Right lobe of liver (tissue), 6 donors: ENCODE measurements around the gene KASH5. TPM values are rescaled to one million over a fixed set of nuclear protein-coding genes. Genes with fewer than 3 reads are reported as not detected.

ENCODE experiments used
- ATAC-seq, 4 donors: fragments of 200-7000 bp; cut with Tn5 transposase; one replicate each; pipeline ENCODE4 v1.9.1; 2020; ENCODE audit warnings: mild to moderate bottlenecking in 4 of 4, moderate library complexity in 4 of 4
- DNase-seq, 3 donors: peaks; one replicate each; pipeline ENCODE4 v3.0.0-alpha.2; 2020
- H3K27ac ChIP-seq, 3 donors: fragments of 200-600 bp; one replicate each; pipeline ENCODE4 v1.8.0; 2022
- H3K27me3 ChIP-seq, 2 donors: fragments of 200-600 bp; one replicate each; pipeline ENCODE4 v1.8.0; 2022
- H3K36me3 ChIP-seq, 4 donors: fragments of 200-600 bp; sonication (generic) in 1 of 4; one replicate each; pipeline versions ENCODE4 v1.5.1 to v1.8.0; 2017 to 2022; ENCODE audit warnings: control low read depth in 1 of 4
- H3K4me1 ChIP-seq, 4 donors: fragments of 200-600 bp; sonication (generic) in 1 of 4; one replicate each; pipeline versions ENCODE4 v1.5.1 to v1.8.0; 2017 to 2022; ENCODE audit warnings: control low read depth in 1 of 4
- H3K4me3 ChIP-seq, 3 donors: fragments of 200-600 bp; one replicate each; pipeline ENCODE4 v1.8.0; 2022
- H3K9me3 ChIP-seq, 4 donors: fragments of 200-600 bp; sonication (generic) in 1 of 4; one replicate each; pipeline versions ENCODE4 v1.5.1 to v1.8.0; 2017 to 2022; ENCODE audit warnings: control low read depth in 1 of 4
- POLR2A ChIP-seq: fragments of 450-650 bp; IDR thresholded peaks from one replicate; pipeline ENCODE4 v1.6.1; 2017; ENCODE audit warnings: antibody characterized with exemption, mild to moderate bottlenecking
- WGBS: methylation state at CpG from one replicate; pipeline ENCODE4 v1.1.6; 2018; ENCODE audit warnings: low coverage, low lambda C conversion rate; ENCODE audit not compliant: insufficient coverage; ENCODE audit errors: missing lambda C conversion rate; 5-methylcytosine and 5-hydroxymethylcytosine counted together
- intact Hi-C, 2 donors: fragments of 100-400 bp; cut with DNase I; formaldehyde crosslinking; loops; one replicate each; pipeline versions ENCODE4 v1.11.2 to v1.14.1; 2022
- total RNA-seq, 6 experiments: library from RNA; depleted of rRNA in 2 of 6; stranded (reverse); fragments of >200 nt in 2 of 6; fragmentation: NEBNext Ultra II Directional in 3 of 6; extraction: Animal tissue kit (Norgen Biotek cat#: 25700) in 3 of 6; gene quantifications; one replicate each; pipeline versions ENCODE4 v1.1.0 to v1.2.4, GENCODE V29; 2016 to 2023
- TF ChIP-seq, protein P1 (sequence below), 4 donors: fragments of 200-600 bp in 3 of 4; fragments of 450-650 bp in 1 of 4; IDR thresholded peaks; one replicate each; pipeline versions ENCODE4 v1.5.1 to v1.8.0; 2016 to 2022; ENCODE audit warnings: antibody characterized with exemption in 4 of 4, mild to moderate bottlenecking in 2 of 4
- donor health status: DM: no; HTN: yes; CAD: no.
- donor health status: DM: no; HTN: no; CAD: no.
- donor health status: DM: no; HTN: no; CAD: no.
- donor health status: DM: no; HTN: yes; CAD: no.
- donor health status: DM: no; HTN: yes; CAD: no.

Gene KASH5
- total RNA-seq, 6 experiments from 2014 or later = 0.32 TPM; not detected in 5

DNA sequence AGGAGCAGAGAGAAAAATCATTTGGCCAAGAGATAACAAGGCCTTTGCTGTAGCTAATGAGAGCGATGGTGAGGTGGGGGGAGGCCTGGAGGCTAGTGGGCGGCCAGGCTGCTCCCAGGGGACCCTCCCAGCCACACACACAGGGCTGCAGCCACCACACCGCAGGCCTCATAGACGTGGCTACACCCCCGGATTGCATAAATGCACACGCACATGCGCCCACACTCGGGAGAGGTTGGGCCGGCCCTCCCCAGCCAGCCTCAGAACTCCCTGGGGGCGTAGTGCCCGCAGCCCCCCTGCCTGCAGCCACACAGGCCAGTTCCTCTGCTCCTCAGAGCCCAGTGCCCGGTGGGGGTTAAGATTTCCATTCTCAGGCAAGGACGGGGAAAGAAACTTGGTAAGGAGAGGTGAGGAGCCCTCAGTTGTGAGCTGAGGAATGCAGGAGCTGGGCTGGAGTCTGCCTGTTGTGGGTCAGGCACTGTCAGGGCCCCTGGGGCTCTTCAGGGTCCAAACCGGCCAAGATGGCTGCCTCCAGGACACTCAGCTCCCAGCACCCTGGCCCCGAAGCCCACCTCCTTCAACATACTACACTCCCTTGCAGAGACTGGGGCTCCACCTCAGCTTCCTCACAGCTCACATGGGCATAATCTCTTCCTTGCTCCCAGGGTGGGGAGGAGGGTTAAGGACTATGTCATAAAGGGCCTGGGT lies 27.2 kb downstream of the KASH5 start:
- ATAC-seq (no peak), DNase-seq (no peak)
- intact Hi-C loops = no loop called here
- Histone ChIP-seq H3K9me3 (no peaks in the 10 kb centered on the region), H3K4me3 (no peak overlapping the region), H3K27me3 (peaks cover 0 to under 1% of the 10 kb centered on the region in 2 donors), H3K27ac (no peak overlapping the region), H3K4me1 (no peaks in the 10 kb centered on the region), H3K36me3 (no peaks in the 10 kb centered on the region)
- TF ChIP-seq, protein P1, sequence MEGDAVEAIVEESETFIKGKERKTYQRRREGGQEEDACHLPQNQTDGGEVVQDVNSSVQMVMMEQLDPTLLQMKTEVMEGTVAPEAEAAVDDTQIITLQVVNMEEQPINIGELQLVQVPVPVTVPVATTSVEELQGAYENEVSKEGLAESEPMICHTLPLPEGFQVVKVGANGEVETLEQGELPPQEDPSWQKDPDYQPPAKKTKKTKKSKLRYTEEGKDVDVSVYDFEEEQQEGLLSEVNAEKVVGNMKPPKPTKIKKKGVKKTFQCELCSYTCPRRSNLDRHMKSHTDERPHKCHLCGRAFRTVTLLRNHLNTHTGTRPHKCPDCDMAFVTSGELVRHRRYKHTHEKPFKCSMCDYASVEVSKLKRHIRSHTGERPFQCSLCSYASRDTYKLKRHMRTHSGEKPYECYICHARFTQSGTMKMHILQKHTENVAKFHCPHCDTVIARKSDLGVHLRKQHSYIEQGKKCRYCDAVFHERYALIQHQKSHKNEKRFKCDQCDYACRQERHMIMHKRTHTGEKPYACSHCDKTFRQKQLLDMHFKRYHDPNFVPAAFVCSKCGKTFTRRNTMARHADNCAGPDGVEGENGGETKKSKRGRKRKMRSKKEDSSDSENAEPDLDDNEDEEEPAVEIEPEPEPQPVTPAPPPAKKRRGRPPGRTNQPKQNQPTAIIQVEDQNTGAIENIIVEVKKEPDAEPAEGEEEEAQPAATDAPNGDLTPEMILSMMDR (IDR thresholded peaks at IDR 0.05) = no peak
- TF ChIP-seq POLR2A = no peak
- WGBS = no CpG with 5 or more reads among the region's 15 CpGs

DNA sequence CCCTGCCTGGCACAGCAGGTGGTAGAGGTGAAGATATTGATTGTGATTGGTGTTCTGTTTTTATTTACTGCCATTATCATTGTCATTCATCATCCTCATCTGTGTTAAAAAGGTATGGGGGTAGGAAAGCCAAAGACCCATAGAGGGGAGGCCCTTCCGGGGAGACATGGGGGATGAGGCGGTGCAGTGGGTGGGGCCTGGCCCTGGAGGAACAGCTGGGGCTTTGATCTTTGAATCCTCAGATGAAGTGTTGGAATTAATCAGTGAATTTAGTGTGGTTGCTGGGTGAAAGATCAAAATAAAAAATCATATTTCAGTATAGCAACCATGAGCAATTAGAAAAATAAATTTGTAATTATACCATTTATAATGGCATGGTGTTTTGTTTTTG lies 27.8 kb downstream of the KASH5 start:
- Histone ChIP-seq H3K27ac (no peak overlapping the region), H3K4me3 (no peak overlapping the region), H3K4me1 (no peaks in the 10 kb centered on the region), H3K9me3 (no peaks in the 10 kb centered on the region), H3K27me3 (peaks cover 0 to 6% of the 10 kb centered on the region in 2 donors), H3K36me3 (no peaks in the 10 kb centered on the region)
- ATAC-seq (no peak), DNase-seq (no peak)
- intact Hi-C loops = no loop called here
- WGBS = 63% methylated on average over 2 of the region's 2 CpGs
- no peak for TF ChIP-seq POLR2A
- TF ChIP-seq, protein P1 (IDR thresholded peaks at IDR 0.05) = no peak

DNA sequence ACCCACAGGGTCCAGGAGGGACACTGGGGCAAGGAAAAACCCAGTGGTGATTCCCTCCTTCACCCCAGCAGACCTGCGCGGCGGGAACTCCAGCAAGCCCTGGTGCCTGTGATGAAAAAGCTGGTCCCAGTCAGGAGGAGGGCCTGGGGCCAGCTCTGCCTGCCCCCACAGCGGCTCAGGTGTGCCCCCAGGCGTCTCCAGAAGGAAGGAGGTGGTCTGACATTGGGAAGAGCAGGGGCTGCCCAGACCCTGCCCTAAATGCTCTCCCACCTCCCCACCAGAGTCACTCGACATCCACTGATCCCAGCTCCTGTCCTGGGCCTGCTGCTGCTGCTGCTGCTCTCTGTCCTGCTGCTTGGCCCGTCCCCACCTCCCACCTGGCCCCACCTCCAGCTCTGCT lies 29.0 kb downstream of the KASH5 start:
- TF ChIP-seq POLR2A = no peak
- TF ChIP-seq, protein P1 (IDR thresholded peaks at IDR 0.05) = no peak
- no CpG with 5 or more reads among the region's 7 CpGs for WGBS
- H3K27me3 ChIP-seq = peaks cover 3 to 8% of the 10 kb centered on the region in 2 donors

DNA sequence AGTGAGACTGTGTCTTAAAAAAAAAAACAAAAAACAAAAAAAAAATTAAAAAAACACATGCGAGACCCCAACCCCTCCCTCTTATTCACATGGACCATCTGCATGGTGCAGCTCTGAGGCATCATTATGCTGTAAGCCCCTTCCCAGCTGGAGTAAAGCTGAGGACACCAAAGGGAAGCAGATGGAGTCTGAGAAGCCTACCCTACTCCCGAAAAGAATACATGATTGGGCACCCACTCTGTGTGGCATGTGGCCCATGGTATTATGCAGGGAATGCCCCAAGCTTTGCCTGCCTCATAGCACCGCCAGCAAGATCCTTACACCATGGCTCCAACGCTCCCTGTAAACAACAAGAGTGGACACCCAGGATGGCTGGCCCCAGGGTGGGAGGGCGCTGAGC lies 30.5 kb downstream of the KASH5 start:
- H3K4me3 ChIP-seq = no peak overlapping the region
- DNase-seq (no peak), ATAC-seq (no peak)
- no peaks in the 10 kb centered on the region for H3K36me3 ChIP-seq
- TF ChIP-seq, protein P1 (IDR thresholded peaks at IDR 0.05) = no peak
- TF ChIP-seq POLR2A = no peak
- no peak overlapping the region for H3K27ac ChIP-seq
- peaks cover 8 to 22% of the 10 kb centered on the region in 2 donors for H3K27me3 ChIP-seq
- H3K9me3 ChIP-seq = no peaks in the 10 kb centered on the region
- intact Hi-C loops = no loop called here
- WGBS = 43% methylated on average over 2 of the region's 5 CpGs
- H3K4me1 ChIP-seq = peaks cover 0 to 7% (median 0%) of the 10 kb centered on the region in 4 donors

More for the DNA sequence above, 29.0 kb downstream of the KASH5 start:
- intact Hi-C loops = no loop called here
- ATAC-seq (no peak), DNase-seq (no peak)
- Histone ChIP-seq H3K27ac (no peak overlapping the region), H3K4me1 (peaks cover 0 to 4% (median 0%) of the 10 kb centered on the region in 4 donors), H3K36me3 (no peaks in the 10 kb centered on the region), H3K9me3 (no peaks in the 10 kb centered on the region), H3K4me3 (no peak overlapping the region)
